Liver (tissue), 9 donors: ENCODE measurements around the gene NAV2. TPM values are rescaled to one million over a fixed set of nuclear protein-coding genes. Genes with fewer than 3 reads are reported as not detected.

Experiments used
- DNase-seq: peaks from one replicate; pipeline ENCODE4 v3.0.0-alpha.2; 2017; ENCODE audit warnings: low spot score
- H3K27ac ChIP-seq, 2 donors: one replicate each; pipeline ENCODE4 v1.7.0; 2013; ENCODE audit warnings: inconsistent platforms in 2 of 2, low read length in 2 of 2, control low read depth in 1 of 2, low read depth in 1 of 2, mild to moderate bottlenecking in 1 of 2
- H3K27me3 ChIP-seq, 4 donors: one replicate each; pipeline versions ENCODE4 v1.6.1 to v1.7.0; 2013; ENCODE audit warnings: low read length in 3 of 4, inconsistent platforms in 1 of 4, mild to moderate bottlenecking in 1 of 4, moderate library complexity in 1 of 4; ENCODE audit not compliant: control insufficient read depth in 4 of 4, insufficient read depth in 4 of 4
- H3K36me3 ChIP-seq, 4 donors: one replicate each; pipeline versions ENCODE4 v1.6.1 to v1.7.0; 2013; ENCODE audit warnings: low read length in 3 of 4, mild to moderate bottlenecking in 3 of 4, low read depth in 1 of 4, moderate library complexity in 1 of 4; ENCODE audit not compliant: control insufficient read depth in 4 of 4, insufficient read depth in 3 of 4
- H3K4me1 ChIP-seq, 4 donors: one replicate each; pipeline versions ENCODE4 v1.6.1 to v1.7.0; 2013; ENCODE audit warnings: low read length in 3 of 4, mild to moderate bottlenecking in 3 of 4, moderate library complexity in 1 of 4; ENCODE audit not compliant: control insufficient read depth in 4 of 4, insufficient read depth in 4 of 4
- H3K4me3 ChIP-seq, 3 donors: one replicate each; pipeline versions ENCODE4 v1.6.1 to v1.7.0; 2013; ENCODE audit warnings: low read length in 3 of 3, control low read depth in 1 of 3, low read depth in 1 of 3, mild to moderate bottlenecking in 1 of 3
- H3K9ac ChIP-seq, 2 donors: one replicate each; pipeline ENCODE4 v1.7.0; 2013; ENCODE audit warnings: low read length in 2 of 2, mild to moderate bottlenecking in 2 of 2, moderate library complexity in 2 of 2, control low read depth in 1 of 2, low read depth in 1 of 2
- H3K9me3 ChIP-seq, 4 donors: one replicate each; pipeline versions ENCODE4 v1.6.1 to v1.7.0; 2013; ENCODE audit warnings: low read length in 3 of 4; ENCODE audit not compliant: control insufficient read depth in 4 of 4
- EGR1 ChIP-seq, 2 donors: IDR thresholded peaks; 2 replicates each; pipeline ENCODE4 v1.6.1; 2016 to 2018; ENCODE audit warnings: antibody characterized with exemption in 2 of 2, low read depth in 2 of 2
- FOXA1 ChIP-seq: IDR thresholded peaks from 2 replicates; pipeline ENCODE4 v1.6.1; 2016; ENCODE audit warnings: antibody characterized with exemption
- FOXA2 ChIP-seq: IDR thresholded peaks from 2 replicates; pipeline ENCODE4 v1.6.1; 2016; ENCODE audit warnings: antibody characterized with exemption
- GABPA ChIP-seq, 2 donors: IDR thresholded peaks in 1 of 2; conservative IDR thresholded peaks in 1 of 2; 2 replicates each; pipeline ENCODE4 v1.6.1; 2016; ENCODE audit warnings: antibody characterized with exemption in 2 of 2, mild to moderate bottlenecking in 1 of 2, moderate library complexity in 1 of 2
- HNF4A ChIP-seq, 2 donors: conservative IDR thresholded peaks; 2 replicates each; pipeline ENCODE4 v1.6.1; 2016; ENCODE audit warnings: antibody characterized with exemption in 2 of 2, mild to moderate bottlenecking in 2 of 2
- HNF4G ChIP-seq: IDR thresholded peaks from 2 replicates; pipeline ENCODE4 v1.6.1; 2016; ENCODE audit warnings: antibody characterized with exemption
- JUND ChIP-seq, 2 donors: IDR thresholded peaks; 2 replicates each; pipeline ENCODE4 v1.6.1; 2016; ENCODE audit warnings: antibody characterized with exemption in 2 of 2
- RXRA ChIP-seq, 2 donors: IDR thresholded peaks; 2 replicates each; pipeline ENCODE4 v1.6.1; 2017 to 2018; ENCODE audit warnings: antibody characterized with exemption in 2 of 2, mild to moderate bottlenecking in 1 of 2
- SP1 ChIP-seq: IDR thresholded peaks from 2 replicates; pipeline ENCODE4 v1.6.1; 2018; ENCODE audit warnings: antibody characterized with exemption, mild to moderate bottlenecking
- TAF1 ChIP-seq: conservative IDR thresholded peaks from 2 replicates; pipeline ENCODE4 v1.6.1; 2016; ENCODE audit warnings: antibody characterized with exemption, mild to moderate bottlenecking
- YY1 ChIP-seq: IDR thresholded peaks from 2 replicates; pipeline ENCODE4 v1.6.1; 2016; ENCODE audit warnings: antibody characterized with exemption, mild to moderate bottlenecking
- WGBS: extraction: QIAGEN DNeasy Blood & Tissue Kit; methylation state at CpG from one replicate; pipeline ENCODE4 v1.1.7; 2013; 5-methylcytosine and 5-hydroxymethylcytosine counted together
- polyA plus RNA-seq, 2 donors: library from polyadenylated mRNA; stranded (reverse) in 1 of 2; unstranded in 1 of 2; fragments of 200-250 nt in 1 of 2; fragments of >200 nt in 1 of 2; fragmentation: Nextera tagmentation in 1 of 2; extraction: Ambion mirVana in 1 of 2; gene quantifications; one replicate each; pipeline versions ENCODE4 v1.2.1 to v1.2.3, GENCODE V29; 2013 to 2015
- total RNA-seq, 2 donors: library from RNA; depleted of rRNA; stranded (reverse); fragments of >200 nt; gene quantifications; one replicate each; pipeline ENCODE4 v1.2.3, GENCODE V29; 2014
- TF ChIP-seq, protein P1 (sequence below): IDR thresholded peaks from 2 replicates; pipeline ENCODE4 v1.6.1; 2016; ENCODE audit warnings: antibody characterized with exemption
- TF ChIP-seq, protein P2 (sequence below): IDR thresholded peaks from 2 replicates; pipeline ENCODE4 v1.6.1; 2016; ENCODE audit warnings: antibody characterized with exemption, mild to moderate bottlenecking
- TF ChIP-seq, protein P3 (sequence below): IDR thresholded peaks from 2 replicates; pipeline ENCODE4 v1.6.1; 2016; ENCODE audit warnings: antibody characterized with exemption
- TF ChIP-seq, protein P4 (sequence below): fragments of 150-350 bp; IDR thresholded peaks from 2 replicates; pipeline ENCODE4 v1.5.1; 2017; ENCODE audit warnings: improper control_type of control experiment, low read depth, low read length; ENCODE audit not compliant: missing input control
- donor health status: healthy.
- donor health status: healthy.
- donor health status: healthy.
- donor health status: healthy.
- donor health status: healthy.

The NAV2 gene
- total and polyA plus RNA-seq, 4 donors = 6.3 to 20.5 (median 11.6) TPM

DNA sequence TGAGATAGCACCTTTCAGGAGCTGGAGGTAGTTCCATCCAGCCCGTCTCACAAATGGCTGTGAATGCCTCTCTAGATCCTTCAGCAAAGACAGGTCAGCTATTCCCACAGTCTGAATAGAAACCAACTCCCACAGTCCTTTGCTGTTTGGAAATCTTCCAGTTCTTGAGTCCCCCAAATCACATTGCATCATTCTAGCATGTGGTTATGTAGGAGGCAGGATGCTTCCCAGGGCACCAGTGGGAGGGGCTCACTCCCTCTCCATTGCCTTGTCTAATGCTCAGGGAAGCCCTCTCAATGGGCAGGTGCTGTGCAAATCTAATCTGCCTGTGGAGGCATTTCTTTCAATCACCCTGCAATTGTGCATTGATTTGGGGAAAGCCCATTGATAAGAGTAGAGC, 14.6 kb downstream of the NAV2 start:
- H3K27ac ChIP-seq = no peak overlapping the region
- DNase-seq = no peak

DNA sequence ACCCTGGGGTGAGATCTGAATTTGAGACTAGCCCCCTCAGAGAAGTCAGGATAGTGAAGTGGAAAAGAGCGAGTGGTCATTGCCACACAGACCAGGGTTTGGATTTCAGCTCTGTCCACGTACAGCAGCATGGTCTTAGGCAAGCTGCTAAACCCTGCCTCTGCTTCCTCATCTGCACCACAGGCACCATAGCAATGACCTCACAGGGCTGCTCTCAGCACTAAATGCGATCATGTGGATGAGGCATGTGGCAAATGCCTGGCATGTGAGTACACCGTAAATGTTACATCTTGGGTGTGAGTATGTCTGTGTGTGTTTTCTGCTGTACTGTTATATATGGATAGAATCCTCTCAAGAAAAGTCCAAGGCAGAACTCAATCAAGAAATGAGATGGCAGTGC, 15.8 kb downstream of the NAV2 start:
- no peak for TF ChIP-seq RXRA (IDR thresholded peaks at IDR 0.05)
- TF ChIP-seq, protein P1, sequence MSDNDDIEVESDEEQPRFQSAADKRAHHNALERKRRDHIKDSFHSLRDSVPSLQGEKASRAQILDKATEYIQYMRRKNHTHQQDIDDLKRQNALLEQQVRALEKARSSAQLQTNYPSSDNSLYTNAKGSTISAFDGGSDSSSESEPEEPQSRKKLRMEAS = no peak
- no peak for TF ChIP-seq JUND (IDR thresholded peaks at IDR 0.05)
- TF ChIP-seq HNF4G = no peak
- TF ChIP-seq FOXA2 = no peak
- no peak for TF ChIP-seq SP1
- no peak for TF ChIP-seq HNF4A (conservative IDR thresholded peaks at IDR 0.05)
- TF ChIP-seq FOXA1 = no peak
- TF ChIP-seq YY1 = no peak
- no peak for TF ChIP-seq GABPA (IDR thresholded peaks at IDR 0.05 in 1 of 2, conservative IDR thresholded peaks at IDR 0.05 in 1 of 2)
- TF ChIP-seq TAF1 = no peak
- TF ChIP-seq, protein P2, sequence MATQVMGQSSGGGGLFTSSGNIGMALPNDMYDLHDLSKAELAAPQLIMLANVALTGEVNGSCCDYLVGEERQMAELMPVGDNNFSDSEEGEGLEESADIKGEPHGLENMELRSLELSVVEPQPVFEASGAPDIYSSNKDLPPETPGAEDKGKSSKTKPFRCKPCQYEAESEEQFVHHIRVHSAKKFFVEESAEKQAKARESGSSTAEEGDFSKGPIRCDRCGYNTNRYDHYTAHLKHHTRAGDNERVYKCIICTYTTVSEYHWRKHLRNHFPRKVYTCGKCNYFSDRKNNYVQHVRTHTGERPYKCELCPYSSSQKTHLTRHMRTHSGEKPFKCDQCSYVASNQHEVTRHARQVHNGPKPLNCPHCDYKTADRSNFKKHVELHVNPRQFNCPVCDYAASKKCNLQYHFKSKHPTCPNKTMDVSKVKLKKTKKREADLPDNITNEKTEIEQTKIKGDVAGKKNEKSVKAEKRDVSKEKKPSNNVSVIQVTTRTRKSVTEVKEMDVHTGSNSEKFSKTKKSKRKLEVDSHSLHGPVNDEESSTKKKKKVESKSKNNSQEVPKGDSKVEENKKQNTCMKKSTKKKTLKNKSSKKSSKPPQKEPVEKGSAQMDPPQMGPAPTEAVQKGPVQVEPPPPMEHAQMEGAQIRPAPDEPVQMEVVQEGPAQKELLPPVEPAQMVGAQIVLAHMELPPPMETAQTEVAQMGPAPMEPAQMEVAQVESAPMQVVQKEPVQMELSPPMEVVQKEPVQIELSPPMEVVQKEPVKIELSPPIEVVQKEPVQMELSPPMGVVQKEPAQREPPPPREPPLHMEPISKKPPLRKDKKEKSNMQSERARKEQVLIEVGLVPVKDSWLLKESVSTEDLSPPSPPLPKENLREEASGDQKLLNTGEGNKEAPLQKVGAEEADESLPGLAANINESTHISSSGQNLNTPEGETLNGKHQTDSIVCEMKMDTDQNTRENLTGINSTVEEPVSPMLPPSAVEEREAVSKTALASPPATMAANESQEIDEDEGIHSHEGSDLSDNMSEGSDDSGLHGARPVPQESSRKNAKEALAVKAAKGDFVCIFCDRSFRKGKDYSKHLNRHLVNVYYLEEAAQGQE = no peak
- TF ChIP-seq, protein P3, sequence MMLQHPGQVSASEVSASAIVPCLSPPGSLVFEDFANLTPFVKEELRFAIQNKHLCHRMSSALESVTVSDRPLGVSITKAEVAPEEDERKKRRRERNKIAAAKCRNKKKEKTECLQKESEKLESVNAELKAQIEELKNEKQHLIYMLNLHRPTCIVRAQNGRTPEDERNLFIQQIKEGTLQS = no peak
- no peak for TF ChIP-seq EGR1 (IDR thresholded peaks at IDR 0.05; ENCODE audit: low read depth in 2 of 2)
- 92% methylated on average over 4 of the region's 4 CpGs for WGBS
- no peak overlapping the region for H3K27ac ChIP-seq
- no peak overlapping the region for H3K4me3 ChIP-seq
- H3K27me3 ChIP-seq = no peaks in the 10 kb centered on the region
- H3K36me3 ChIP-seq = no peaks in the 10 kb centered on the region
- DNase-seq = no peak
- H3K9me3 ChIP-seq = no peaks in the 10 kb centered on the region
- H3K9ac ChIP-seq = no peak overlapping the region
- peaks cover under 1 to 6% (median 2%) of the 10 kb centered on the region in 4 donors for H3K4me1 ChIP-seq

More for the DNA sequence above, 14.6 kb downstream of the NAV2 start:
- no peaks in the 10 kb centered on the region for H3K36me3 ChIP-seq
- H3K9me3 ChIP-seq = no peaks in the 10 kb centered on the region
- H3K27me3 ChIP-seq = no peaks in the 10 kb centered on the region
- TF ChIP-seq, protein P4, sequence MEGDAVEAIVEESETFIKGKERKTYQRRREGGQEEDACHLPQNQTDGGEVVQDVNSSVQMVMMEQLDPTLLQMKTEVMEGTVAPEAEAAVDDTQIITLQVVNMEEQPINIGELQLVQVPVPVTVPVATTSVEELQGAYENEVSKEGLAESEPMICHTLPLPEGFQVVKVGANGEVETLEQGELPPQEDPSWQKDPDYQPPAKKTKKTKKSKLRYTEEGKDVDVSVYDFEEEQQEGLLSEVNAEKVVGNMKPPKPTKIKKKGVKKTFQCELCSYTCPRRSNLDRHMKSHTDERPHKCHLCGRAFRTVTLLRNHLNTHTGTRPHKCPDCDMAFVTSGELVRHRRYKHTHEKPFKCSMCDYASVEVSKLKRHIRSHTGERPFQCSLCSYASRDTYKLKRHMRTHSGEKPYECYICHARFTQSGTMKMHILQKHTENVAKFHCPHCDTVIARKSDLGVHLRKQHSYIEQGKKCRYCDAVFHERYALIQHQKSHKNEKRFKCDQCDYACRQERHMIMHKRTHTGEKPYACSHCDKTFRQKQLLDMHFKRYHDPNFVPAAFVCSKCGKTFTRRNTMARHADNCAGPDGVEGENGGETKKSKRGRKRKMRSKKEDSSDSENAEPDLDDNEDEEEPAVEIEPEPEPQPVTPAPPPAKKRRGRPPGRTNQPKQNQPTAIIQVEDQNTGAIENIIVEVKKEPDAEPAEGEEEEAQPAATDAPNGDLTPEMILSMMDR = no peak
- TF ChIP-seq, protein P1 = no peak
- H3K9ac ChIP-seq = no peak overlapping the region
- 95% methylated on average over 1 of the region's 1 CpG for WGBS
- no peak overlapping the region for H3K4me3 ChIP-seq
- peaks cover 2 to 8% (median 4%) of the 10 kb centered on the region in 4 donors for H3K4me1 ChIP-seq
